ENCODE results near the gene TBRG4. TPM values are rescaled to one million over a fixed set of nuclear protein-coding genes. Genes with fewer than 3 reads are reported as not detected.
A peak's percentile ranks its signal among the peaks of the same experiment; 100 is the strongest.

Gene TBRG4
- total and polyA plus RNA-seq, 10 donors, result 37.9 to 77.1 (median 57.9) TPM

DNA sequence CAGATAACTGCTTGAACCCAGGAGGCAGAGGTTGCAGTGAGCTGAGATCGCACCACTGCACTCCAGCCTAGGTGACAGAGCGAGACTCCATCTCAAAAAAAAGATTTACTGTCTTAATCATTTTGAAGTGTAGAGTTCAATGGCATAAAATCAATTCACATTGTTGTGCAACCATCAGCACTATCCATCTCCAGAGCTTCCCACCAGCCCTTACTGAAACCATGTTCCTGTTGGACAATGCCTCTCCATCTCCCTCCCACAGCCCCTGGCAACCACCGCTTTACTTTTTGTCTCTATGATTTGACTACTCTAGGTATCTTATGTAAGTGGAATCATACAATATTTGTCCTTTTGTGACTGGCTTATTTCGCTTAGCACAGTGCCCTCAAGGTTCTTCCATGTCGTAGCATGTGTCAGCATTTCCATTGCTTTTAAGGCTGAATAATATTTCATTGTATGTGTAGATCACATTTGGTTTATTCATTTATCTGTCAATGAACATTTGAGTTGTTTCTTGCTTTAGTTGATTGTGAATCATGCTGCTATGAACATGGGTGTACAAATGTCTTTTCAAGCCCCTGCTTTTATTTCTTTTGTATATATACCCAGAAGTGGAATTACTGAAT, 55.8 kb downstream of the TBRG4 start:
- no peak for DNase-seq
- Histone ChIP-seq H3K9me3 (no peaks in the 10 kb centered on the region), H3K4me1 (peaks cover 0 to 85% (median 19%) of the 10 kb centered on the region in 6 donors), H3K4me3 (no peak overlapping the region), H3K27me3 (replicated peaks in 1 of 7) (no peaks in the 10 kb centered on the region), H3K36me3 (peaks cover 0 to 80% (median 5%) of the 10 kb centered on the region in 6 donors), H3K27ac (no peak overlapping the region)
- 96 to 97% (median 97%) methylated on average over 5 of the region's 5 CpGs for WGBS, 5 donors
- no peak for TF ChIP-seq POLR2AphosphoS5 (IDR thresholded peaks at IDR 0.05)
- TF ChIP-seq, protein P1, sequence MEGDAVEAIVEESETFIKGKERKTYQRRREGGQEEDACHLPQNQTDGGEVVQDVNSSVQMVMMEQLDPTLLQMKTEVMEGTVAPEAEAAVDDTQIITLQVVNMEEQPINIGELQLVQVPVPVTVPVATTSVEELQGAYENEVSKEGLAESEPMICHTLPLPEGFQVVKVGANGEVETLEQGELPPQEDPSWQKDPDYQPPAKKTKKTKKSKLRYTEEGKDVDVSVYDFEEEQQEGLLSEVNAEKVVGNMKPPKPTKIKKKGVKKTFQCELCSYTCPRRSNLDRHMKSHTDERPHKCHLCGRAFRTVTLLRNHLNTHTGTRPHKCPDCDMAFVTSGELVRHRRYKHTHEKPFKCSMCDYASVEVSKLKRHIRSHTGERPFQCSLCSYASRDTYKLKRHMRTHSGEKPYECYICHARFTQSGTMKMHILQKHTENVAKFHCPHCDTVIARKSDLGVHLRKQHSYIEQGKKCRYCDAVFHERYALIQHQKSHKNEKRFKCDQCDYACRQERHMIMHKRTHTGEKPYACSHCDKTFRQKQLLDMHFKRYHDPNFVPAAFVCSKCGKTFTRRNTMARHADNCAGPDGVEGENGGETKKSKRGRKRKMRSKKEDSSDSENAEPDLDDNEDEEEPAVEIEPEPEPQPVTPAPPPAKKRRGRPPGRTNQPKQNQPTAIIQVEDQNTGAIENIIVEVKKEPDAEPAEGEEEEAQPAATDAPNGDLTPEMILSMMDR (IDR thresholded peaks at IDR 0.05 in 8 of 11, conservative IDR thresholded peaks at IDR 0.05 in 3 of 11), result no peak
- no peak for TF ChIP-seq POLR2A (IDR thresholded peaks at IDR 0.05)
- intact Hi-C loops (cut with DNase I; ENCODE audit: low total_unique reads), result no loop called here

DNA sequence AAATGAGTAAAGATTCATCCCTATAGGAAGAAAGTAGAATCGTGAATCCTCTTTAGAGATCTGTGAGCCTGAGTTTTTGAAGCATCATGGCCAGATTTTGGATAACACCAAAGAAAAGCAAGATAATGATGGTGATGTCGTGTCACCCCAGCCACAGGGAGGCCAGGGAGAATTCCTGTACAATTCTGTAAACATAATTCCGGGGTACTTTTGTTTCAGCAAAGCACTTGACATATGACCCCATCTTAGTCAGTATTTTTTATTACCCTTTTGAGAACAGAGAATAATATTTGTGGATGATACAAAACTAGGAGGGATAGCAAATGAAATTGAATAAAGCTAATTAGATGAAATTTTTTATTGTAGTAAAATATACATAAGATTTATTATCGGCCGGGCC, 56.5 kb downstream of the TBRG4 start:
- Histone ChIP-seq H3K36me3 (peaks cover 0 to 80% (median 5%) of the 10 kb centered on the region in 6 donors), H3K27me3 (replicated peaks in 1 of 7) (no peaks in the 10 kb centered on the region), H3K4me1 (peaks cover 0 to 85% (median 15%) of the 10 kb centered on the region in 6 donors), H3K27ac (no peak overlapping the region), H3K9me3 (no peaks in the 10 kb centered on the region), H3K4me3 (no peak overlapping the region)
- DNase-seq, result no peak
- no peak for TF ChIP-seq POLR2A (IDR thresholded peaks at IDR 0.05)
- TF ChIP-seq, protein P1 (IDR thresholded peaks at IDR 0.05 in 8 of 11, conservative IDR thresholded peaks at IDR 0.05 in 3 of 11), result no peak
- no peak for TF ChIP-seq POLR2AphosphoS5 (IDR thresholded peaks at IDR 0.05)
- WGBS, 5 donors, result 77 to 91% (median 86%) methylated on average over 5 of the region's 5 CpGs
- intact Hi-C loops (cut with DNase I; ENCODE audit: low total_unique reads), result no loop called here

DNA sequence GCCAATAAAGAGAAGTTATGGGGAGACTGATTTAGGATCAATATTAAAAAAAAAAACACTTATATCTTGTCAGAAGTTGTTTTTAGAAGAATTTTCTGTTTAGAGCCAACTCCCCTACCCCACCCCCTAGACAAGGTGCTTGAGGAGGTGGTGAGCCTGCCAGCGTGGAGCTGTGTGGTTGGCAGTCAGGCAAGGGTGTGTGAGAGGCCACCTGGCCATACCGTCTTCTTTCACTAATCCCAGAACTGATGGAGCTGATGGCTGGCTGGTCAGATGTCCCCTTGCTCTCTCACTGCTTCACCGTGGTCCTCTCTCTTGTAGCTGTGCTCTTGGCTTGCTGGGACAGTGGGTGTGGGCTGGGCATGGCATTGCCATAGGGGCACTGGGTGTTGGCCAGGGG, 57.1 kb downstream of the TBRG4 start:
- intact Hi-C loops (cut with DNase I; ENCODE audit: low total_unique reads), result no loop called here
- peaks cover 0 to 83% (median 9%) of the 10 kb centered on the region in 6 donors for H3K36me3 ChIP-seq
- no peaks in the 10 kb centered on the region for H3K27me3 ChIP-seq (replicated peaks in 1 of 7)
- H3K9me3 ChIP-seq, result no peaks in the 10 kb centered on the region
- peak; percentile 41 for DNase-seq
- TF ChIP-seq POLR2A (IDR thresholded peaks at IDR 0.05) (no peak), POLR2AphosphoS5 (IDR thresholded peaks at IDR 0.05) (no peak)
- TF ChIP-seq, protein P1 (IDR thresholded peaks at IDR 0.05 in 8 of 11, conservative IDR thresholded peaks at IDR 0.05 in 3 of 11), result no peak
- WGBS, 5 donors, result 90 to 98% (median 95%) methylated on average over 3 of the region's 3 CpGs
- H3K4me1 ChIP-seq, result peaks cover 0 to 85% (median 14%) of the 10 kb centered on the region in 6 donors
- H3K4me3 ChIP-seq, result no peak overlapping the region
- H3K27ac ChIP-seq, result no peak overlapping the region

DNA sequence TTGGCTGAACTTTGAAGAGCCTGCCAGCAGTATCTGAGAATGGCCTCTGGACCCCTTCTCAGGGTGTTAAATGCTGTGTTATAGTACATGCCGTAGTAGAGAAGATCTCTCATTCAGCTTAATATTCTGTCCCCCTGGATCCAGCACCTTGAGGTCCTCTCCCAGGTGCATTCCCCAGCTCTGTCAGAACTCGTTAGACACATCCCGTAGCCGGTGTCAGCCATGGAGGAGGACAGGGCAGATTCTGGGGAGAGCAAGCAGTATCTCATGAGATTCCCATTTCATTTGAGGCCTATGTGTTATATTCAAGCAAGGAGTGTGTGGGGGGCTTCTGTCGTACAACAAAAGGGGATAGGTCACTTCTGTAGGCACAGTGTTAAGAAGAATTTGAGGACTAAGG, 57.6 kb downstream of the TBRG4 start:
- Histone ChIP-seq H3K27ac (no peak overlapping the region), H3K36me3 (peaks cover 0 to 86% (median 12%) of the 10 kb centered on the region in 6 donors), H3K27me3 (replicated peaks in 1 of 7) (no peaks in the 10 kb centered on the region), H3K4me3 (no peak overlapping the region), H3K4me1 (peaks cover 0 to 85% (median 12%) of the 10 kb centered on the region in 6 donors), H3K9me3 (no peaks in the 10 kb centered on the region)
- peak; percentile 42 for DNase-seq
- 93 to 100% (median 95%) methylated on average over 5 of the region's 5 CpGs for WGBS, 5 donors
- TF ChIP-seq, protein P1 (IDR thresholded peaks at IDR 0.05 in 8 of 11, conservative IDR thresholded peaks at IDR 0.05 in 3 of 11), result no peak
- TF ChIP-seq POLR2A (IDR thresholded peaks at IDR 0.05), result no peak
- TF ChIP-seq POLR2AphosphoS5 (IDR thresholded peaks at IDR 0.05), result no peak
- intact Hi-C loops (cut with DNase I; ENCODE audit: low total_unique reads), result no loop called here

Measured in spleen (tissue), 11 donors.